H1 (cell line): ENCODE results near the gene ZSCAN30. TPM values are rescaled to one million over a fixed set of nuclear protein-coding genes. Genes with fewer than 3 reads are reported as not detected.

Experiments used
- CTCF ChIA-PET: fragments of 300-600 bp; sonication (Branson Sonifier 250); formaldehyde crosslinking; loops from one replicate; lab custom pipeline; 2021; ENCODE audit not compliant: partially characterized antibody; lab: Charles Lee
- POLR2A ChIA-PET: fragments of 300-600 bp; sonication (Branson Sonifier 250); formaldehyde crosslinking; loops from one replicate; lab custom pipeline; 2021; ENCODE audit warnings: inconsistent platforms; ENCODE audit not compliant: partially characterized antibody; lab: Charles Lee
- DNase-seq, 2 experiments: peaks; one replicate each; pipeline versions ENCODE4 v3.0.0 to v3.0.0-alpha.2; 2010 to 2022; ENCODE audit warnings: low spot score in 2 of 2, low read depth in 1 of 2, mixed read lengths in 1 of 2
- FAIRE-seq: peaks from 2 replicates; lab custom pipeline; 2011; peaks lifted over from hg19 to GRCh38; lab: Jason Lieb, UNC
- H2AFZ ChIP-seq: 2 replicates; pipeline ENCODE4 v1.8.1; 2012; ENCODE audit warnings: low read length, inconsistent platforms
- H2AK5ac ChIP-seq: 2 replicates; pipeline ENCODE4 v1.6.1; 2013; ENCODE audit warnings: low read depth, low read length
- H2BK120ac ChIP-seq: replicated peaks from 2 replicates; pipeline ENCODE3; 2013; ENCODE audit warnings: low read depth, low read length, inconsistent platforms
- H2BK12ac ChIP-seq: 2 replicates; pipeline ENCODE4 v1.6.1; 2013; ENCODE audit warnings: low read depth, low read length
- H2BK15ac ChIP-seq: 2 replicates; pipeline ENCODE4 v1.6.1; 2013; ENCODE audit warnings: low read length
- H2BK20ac ChIP-seq: 2 replicates; pipeline ENCODE4 v1.6.1; 2013; ENCODE audit warnings: low read length
- H2BK5ac ChIP-seq: 2 replicates; pipeline ENCODE4 v1.6.1; 2013; ENCODE audit warnings: low read depth, low read length
- H3K14ac ChIP-seq: 2 replicates; pipeline ENCODE4 v1.6.1; 2013; ENCODE audit warnings: inconsistent platforms; ENCODE audit not compliant: insufficient read length
- H3K18ac ChIP-seq: 2 replicates; pipeline ENCODE4 v1.6.1; 2013; ENCODE audit warnings: low read length; ENCODE audit errors: extremely low read depth
- H3K23ac ChIP-seq: 2 replicates; pipeline ENCODE4 v1.6.1; 2013; ENCODE audit warnings: inconsistent platforms; ENCODE audit not compliant: insufficient read length
- H3K23me2 ChIP-seq: 2 replicates; pipeline ENCODE4 v1.6.1; 2013; ENCODE audit warnings: low read depth, low read length
- H3K27ac ChIP-seq: 2 replicates; pipeline ENCODE4 v1.6.1; 2011; ENCODE audit warnings: low read depth, low read length, inconsistent platforms
- H3K27me3 ChIP-seq, 4 experiments: replicated peaks in 1 of 4; 1 replicate in 1 of 4; 2 replicates in 3 of 4; pipeline versions ENCODE4 v1.6.1 to v1.8.1; 2011 to 2013; ENCODE audit warnings: low read length in 3 of 4, mild to moderate bottlenecking in 3 of 4, inconsistent platforms in 2 of 4, mixed read lengths in 2 of 4, moderate library complexity in 1 of 4; ENCODE audit not compliant: control insufficient read depth in 3 of 4, insufficient read depth in 3 of 4; ENCODE audit errors: extremely low read depth in 1 of 4
- H3K36me3 ChIP-seq, 4 experiments: 2 replicates each; pipeline versions ENCODE4 v1.6.1 to v1.8.1; 2011 to 2013; ENCODE audit warnings: mild to moderate bottlenecking in 4 of 4, low read length in 3 of 4, moderate library complexity in 2 of 4, control low read depth in 1 of 4, inconsistent platforms in 1 of 4; ENCODE audit not compliant: insufficient read depth in 4 of 4, control insufficient read depth in 2 of 4
- H3K4ac ChIP-seq: replicated peaks from 2 replicates; pipeline ENCODE3; 2013; ENCODE audit warnings: low read length, low read depth, mixed read lengths, inconsistent platforms; ENCODE audit not compliant: insufficient read length
- H3K4me1 ChIP-seq, 4 experiments: replicated peaks in 1 of 4; 1 replicate in 1 of 4; 2 replicates in 3 of 4; pipeline versions ENCODE4 v1.6.1 to v1.8.1; 2011 to 2013; ENCODE audit warnings: low read length in 3 of 4, inconsistent platforms in 2 of 4, mixed read lengths in 1 of 4; ENCODE audit not compliant: insufficient read depth in 4 of 4, control insufficient read depth in 3 of 4
- H3K4me2 ChIP-seq, 2 experiments: 2 replicates each; pipeline versions ENCODE4 v1.6.1 to v1.8.1; 2011 to 2013; ENCODE audit warnings: low read depth in 2 of 2, low read length in 2 of 2, control low read depth in 1 of 2, inconsistent platforms in 1 of 2, mild to moderate bottlenecking in 1 of 2; ENCODE audit not compliant: insufficient read depth in 1 of 2
- H3K4me3 ChIP-seq, 4 experiments: fragments of 200-600, 300-600 bp in 1 of 4; sonication (generic), shearing (Covaris generic), sonication (Bioruptor Twin) in 1 of 4; 2 replicates each; pipeline versions ENCODE4 v1.5.1 to v1.8.1; 2011 to 2016; ENCODE audit warnings: low read length in 4 of 4, low read depth in 3 of 4, control low read depth in 2 of 4, inconsistent platforms in 2 of 4, mild to moderate bottlenecking in 2 of 4, mixed read lengths in 1 of 4, moderate library complexity in 1 of 4; ENCODE audit not compliant: insufficient read depth in 2 of 4; ENCODE audit errors: extremely low read depth in 1 of 4
- H3K56ac ChIP-seq: replicated peaks from 2 replicates; pipeline ENCODE3; 2013; ENCODE audit warnings: low read depth, mild to moderate bottlenecking, mixed read lengths, low read length, inconsistent platforms; ENCODE audit not compliant: insufficient read length
- H3K79me1 ChIP-seq: 2 replicates; pipeline ENCODE4 v1.6.1; 2013; ENCODE audit warnings: low read depth, low read length, control low read depth
- H3K79me2 ChIP-seq, 2 experiments: 2 replicates each; pipeline versions ENCODE4 v1.6.1 to v1.8.1; 2012 to 2013; ENCODE audit warnings: low read length in 2 of 2, mild to moderate bottlenecking in 2 of 2, inconsistent platforms in 1 of 2; ENCODE audit not compliant: insufficient read depth in 2 of 2, control insufficient read depth in 1 of 2
- H3K9ac ChIP-seq, 4 experiments: replicated peaks in 1 of 4; 1 replicate in 1 of 4; 2 replicates in 3 of 4; pipeline versions ENCODE4 v1.6.1 to v1.8.1; 2011 to 2013; ENCODE audit warnings: low read depth in 3 of 4, low read length in 3 of 4, control low read depth in 2 of 4, mild to moderate bottlenecking in 2 of 4, moderate library complexity in 2 of 4, inconsistent platforms in 1 of 4; ENCODE audit errors: extremely low read depth in 1 of 4
- H3K9me3 ChIP-seq, 2 experiments: 2 replicates each; pipeline versions ENCODE4 v1.6.1 to v1.8.1; 2012 to 2013; ENCODE audit warnings: mild to moderate bottlenecking in 2 of 2, moderate library complexity in 2 of 2, control low read depth in 1 of 2, inconsistent platforms in 1 of 2, low read depth in 1 of 2, low read length in 1 of 2, mixed read lengths in 1 of 2; ENCODE audit not compliant: insufficient read depth in 2 of 2
- H4K20me1 ChIP-seq, 2 experiments: replicated peaks in 1 of 2; 2 replicates each; pipeline versions ENCODE3 to v1.8.1; 2011 to 2013; ENCODE audit warnings: inconsistent platforms in 2 of 2, low read length in 2 of 2, mild to moderate bottlenecking in 1 of 2; ENCODE audit not compliant: insufficient read depth in 2 of 2, control insufficient read depth in 1 of 2
- H4K5ac ChIP-seq: 2 replicates; pipeline ENCODE4 v1.6.1; 2013; ENCODE audit warnings: low read length, low read depth, mixed read lengths, inconsistent platforms; ENCODE audit not compliant: insufficient read length
- H4K8ac ChIP-seq: 2 replicates; pipeline ENCODE4 v1.8.0; 2013; ENCODE audit warnings: mild to moderate bottlenecking, moderate library complexity, low read length, inconsistent platforms; ENCODE audit not compliant: insufficient read depth; ENCODE audit errors: extremely low read depth
- H4K91ac ChIP-seq: replicated peaks from 2 replicates; pipeline ENCODE3; 2013; ENCODE audit warnings: low read length, mixed read lengths, inconsistent platforms; ENCODE audit not compliant: insufficient read length
- CEBPB ChIP-seq: IDR thresholded peaks from 2 replicates; pipeline ENCODE4 v1.6.1; 2012; ENCODE audit warnings: low read depth, low read length
- EGR1 ChIP-seq: IDR thresholded peaks from 2 replicates; pipeline ENCODE4 v1.6.1; 2011; ENCODE audit warnings: low read depth, low read length, borderline replicate concordance
- EP300 ChIP-seq, 2 experiments: IDR thresholded peaks; 1 replicate in 1 of 2; 2 replicates in 1 of 2; pipeline ENCODE4 v1.6.1; 2011 to 2012; ENCODE audit warnings: low read depth in 2 of 2, low read length in 2 of 2, mild to moderate bottlenecking in 2 of 2, borderline replicate concordance in 1 of 2, inconsistent platforms in 1 of 2, moderate library complexity in 1 of 2
- GTF2F1 ChIP-seq: IDR thresholded peaks from 2 replicates; pipeline ENCODE4 v1.6.1; 2012; ENCODE audit warnings: low read depth, low read length, improper control_type of control experiment, borderline replicate concordance
- RBBP5 ChIP-seq: IDR thresholded peaks from 2 replicates; pipeline ENCODE4 v1.7.1; 2012; ENCODE audit warnings: low read depth, mild to moderate bottlenecking, inconsistent platforms, low read length, moderate library complexity, borderline replicate concordance
- RXRA ChIP-seq: IDR thresholded peaks from 2 replicates; pipeline ENCODE4 v1.6.1; 2011; ENCODE audit warnings: low read depth, mild to moderate bottlenecking, low read length, moderate library complexity; ENCODE audit not compliant: insufficient read depth
- SIN3A ChIP-seq, 2 experiments: IDR thresholded peaks in 1 of 2; conservative IDR thresholded peaks in 1 of 2; 2 replicates each; pipeline ENCODE4 v1.6.1; 2011 to 2012; ENCODE audit warnings: low read length in 2 of 2, improper control_type of control experiment in 1 of 2, low read depth in 1 of 2, mild to moderate bottlenecking in 1 of 2
- SIX5 ChIP-seq: IDR thresholded peaks from 2 replicates; pipeline ENCODE4 v1.6.1; 2011; ENCODE audit warnings: mild to moderate bottlenecking, low read depth, low read length
- USF2 ChIP-seq: IDR thresholded peaks from 2 replicates; pipeline ENCODE4 v1.6.1; 2011; ENCODE audit warnings: low read length, improper control_type of control experiment
- ZNF274 ChIP-seq: IDR thresholded peaks from 2 replicates; pipeline ENCODE4 v1.7.0; 2012; ENCODE audit warnings: low read length, borderline replicate concordance; ENCODE audit errors: extremely low read depth
- WGBS, 2 experiments: shearing (Covaris generic) in 1 of 2; methylation state at CpG; one replicate each; pipeline versions ENCODE4 v1.1.6 to v1.1.7; 2013 to 2015; ENCODE audit warnings: low lambda C conversion rate in 2 of 2, mixed read lengths in 2 of 2, inconsistent platforms in 1 of 2, low coverage in 1 of 2, missing lambda C conversion rate in 1 of 2; ENCODE audit not compliant: insufficient replicate concordance in 2 of 2, insufficient coverage in 1 of 2, insufficient read length in 1 of 2; ENCODE audit errors: extremely low coverage in 1 of 2, missing lambda C conversion rate in 1 of 2; 5-methylcytosine and 5-hydroxymethylcytosine counted together
- polyA plus RNA-seq, 7 experiments: library from polyadenylated mRNA; depleted of rRNA in 3 of 7; stranded (reverse) in 5 of 7; unstranded in 2 of 7; fragments of >200 nt in 5 of 7; fragments of 200-250 nt in 2 of 7; gene quantifications; 1 replicate in 5 of 7; 2 replicates in 1 of 7; 4 replicates in 1 of 7; pipeline versions ENCODE4 v1.2.1 to v1.2.3, GENCODE V29; 2011 to 2013; ENCODE audit warnings: missing spikeins in 2 of 7, mixed read lengths in 2 of 7
- total RNA-seq: library from RNA; stranded (reverse); fragmentation: NEBNext Ultra II Directional; extraction: Animal tissue kit (Norgen Biotek cat#: 25700); gene quantifications from 2 replicates; pipeline ENCODE4 v1.2.1, GENCODE V29; 2021
- TF ChIP-seq, protein P1 (sequence below): IDR thresholded peaks from 2 replicates; pipeline ENCODE4 v1.6.1; 2012; ENCODE audit warnings: low read length, inconsistent platforms

The ZSCAN30 gene
- total and polyA plus RNA-seq, 2 of the 8 experiments (the other 6 are each of a cell fraction or from before 2014, with no cell fraction given) = 4.4 to 10.3 TPM

GRCh38 chr18:35278085-35278484 is 11.9 kb downstream of the ZSCAN30 start:
- Histone ChIP-seq H2AFZ (no peak overlapping the region), H3K79me1 (no peaks in the 10 kb centered on the region), H3K27ac (no peak overlapping the region), H3K14ac (no peak overlapping the region), H3K9me3 (peaks cover 11 to 12% of the 10 kb centered on the region in 2 experiments; a peak in 1 of 4 replicates), H2BK12ac (no peak overlapping the region), H3K23me2 (no peaks in the 10 kb centered on the region; the same call in 1 of the 2 replicates), H3K9ac (no peak overlapping the region), H3K23ac (no peak overlapping the region), H2BK20ac (no peak overlapping the region), H4K20me1 (no peaks in the 10 kb centered on the region), H2BK120ac (no peak overlapping the region), H3K79me2 (no peaks in the 10 kb centered on the region; a peak in 1 of 4 replicates), H3K27me3 (no peaks in the 10 kb centered on the region), H3K4me3 (no peak overlapping the region), H3K36me3 (no peaks in the 10 kb centered on the region), H3K4me2 (no peak overlapping the region), H4K8ac (no peak overlapping the region), H3K4ac (no peak overlapping the region), H2BK15ac (no peak overlapping the region), H4K5ac (no peak overlapping the region), H3K18ac (no peak overlapping the region), H2AK5ac (no peak overlapping the region), H4K91ac (no peak overlapping the region), H3K4me1 (no peaks in the 10 kb centered on the region), H2BK5ac (no peak overlapping the region), H3K56ac (no peak overlapping the region)
- DNase-seq (no peak), FAIRE-seq (no peak)
- 73% methylated on average over 1 of the region's 1 CpG; no CpG with 5 or more reads in 1 of the 2 experiments for WGBS, 2 experiments
- ChIA-PET CTCF (no interaction called here), POLR2A (interaction anchor here (1.1 to 2.2 kb wide), 2 partner anchors 11 kb away, joined by 3 to 8 read pairs; partner anchors contain the start of gene ZSCAN30)
- TF ChIP-seq GTF2F1 (no peak), EGR1 (no peak), CEBPB (no peak), SIX5 (no peak), EP300 (IDR thresholded peaks at IDR 0.05; ENCODE audit: borderline replicate concordance in 1 of 2, low read depth in 2 of 2, low read length in 2 of 2) (no peak), RBBP5 (no peak), USF2 (no peak), SIN3A (conservative IDR thresholded peaks at IDR 0.05 in 1 of 2, IDR thresholded peaks at IDR 0.05 in 1 of 2; ENCODE audit: low read depth in 1 of 2, low read length in 2 of 2) (no peak), ZNF274 (no peak), RXRA (no peak)
- TF ChIP-seq, protein P1, sequence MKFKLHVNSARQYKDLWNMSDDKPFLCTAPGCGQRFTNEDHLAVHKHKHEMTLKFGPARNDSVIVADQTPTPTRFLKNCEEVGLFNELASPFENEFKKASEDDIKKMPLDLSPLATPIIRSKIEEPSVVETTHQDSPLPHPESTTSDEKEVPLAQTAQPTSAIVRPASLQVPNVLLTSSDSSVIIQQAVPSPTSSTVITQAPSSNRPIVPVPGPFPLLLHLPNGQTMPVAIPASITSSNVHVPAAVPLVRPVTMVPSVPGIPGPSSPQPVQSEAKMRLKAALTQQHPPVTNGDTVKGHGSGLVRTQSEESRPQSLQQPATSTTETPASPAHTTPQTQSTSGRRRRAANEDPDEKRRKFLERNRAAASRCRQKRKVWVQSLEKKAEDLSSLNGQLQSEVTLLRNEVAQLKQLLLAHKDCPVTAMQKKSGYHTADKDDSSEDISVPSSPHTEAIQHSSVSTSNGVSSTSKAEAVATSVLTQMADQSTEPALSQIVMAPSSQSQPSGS = no peak
